ENCODE results near the gene PARVA. TPM values are rescaled to one million over a fixed set of nuclear protein-coding genes. Genes with fewer than 3 reads are reported as not detected.

PARVA gene
- total RNA-seq, 1 experiment from 2014 or later, result 18.1 TPM

DNA sequence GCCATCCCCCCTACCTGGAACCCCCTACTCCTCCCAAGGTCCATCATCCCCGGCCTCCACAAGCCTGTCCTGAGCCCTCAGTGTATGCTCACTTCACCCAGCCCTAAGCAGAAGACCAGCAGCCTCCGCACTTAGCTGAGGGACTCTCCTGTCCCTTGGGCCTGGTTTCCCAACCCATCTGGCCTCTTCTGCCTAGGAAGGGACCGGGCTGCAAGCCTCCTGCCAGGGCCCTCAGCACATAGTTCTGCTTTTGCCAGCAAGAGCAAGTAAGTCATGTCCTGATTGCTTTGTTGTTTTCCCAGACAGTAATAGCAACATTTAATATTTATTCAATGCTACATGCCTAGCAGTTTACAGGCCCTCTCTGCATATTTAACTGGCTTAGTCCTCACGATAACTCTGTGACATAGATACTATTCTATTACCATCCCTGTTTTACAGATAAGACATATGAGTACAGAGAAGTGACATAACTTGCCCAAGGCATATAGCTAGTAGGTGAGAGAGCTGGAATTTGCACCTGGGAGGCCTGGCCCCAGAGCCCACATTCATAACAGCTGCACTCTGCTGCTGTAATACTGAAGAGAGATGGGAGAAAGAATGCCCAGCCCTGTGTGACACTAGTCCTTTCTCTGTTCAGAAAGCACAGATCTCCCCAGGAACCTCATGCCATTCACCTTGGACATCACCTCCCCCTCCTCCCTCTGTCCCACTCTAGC is 139.2 kb downstream of the PARVA start:
- no peak overlapping the region for H2AK5ac ChIP-seq (ENCODE audit: insufficient read length, low read length)
- no peak for TF ChIP-seq CTCF (conservative IDR thresholded peaks at IDR 0.05)
- no peaks in the 10 kb centered on the region for H4K20me1 ChIP-seq (ENCODE audit: control insufficient read depth, insufficient read depth, insufficient read length)
- H2AFZ ChIP-seq (ENCODE audit: low read length), result no peak overlapping the region
- DNase-seq, result no peak
- H3K23ac ChIP-seq (ENCODE audit: insufficient read length, low read depth, low read length), result no peak overlapping the region
- H3K4me1 ChIP-seq (ENCODE audit: insufficient read depth, low read length), result no peaks in the 10 kb centered on the region
- H3K9ac ChIP-seq (ENCODE audit: extremely low read depth, insufficient read length, low read length), result no peak overlapping the region
- H3K56ac ChIP-seq (ENCODE audit: insufficient read length, low read depth, low read length), result no peak overlapping the region
- no CpG with 5 or more reads among the region's 4 CpGs for WGBS (ENCODE audit: extremely low coverage, insufficient read length, low lambda C conversion rate)
- no peak overlapping the region for H3T11ph ChIP-seq (ENCODE audit: low read length)
- H2BK12ac ChIP-seq (ENCODE audit: insufficient read length, low read depth, low read length), result no peak overlapping the region
- H3K4me2 ChIP-seq (ENCODE audit: insufficient read depth, insufficient read length, low read length), result no peak overlapping the region
- Mint-ChIP-seq H3K4me3 (no peak overlapping the region), H3K4me1 (0 out of 4 replicates have a peak, but pooled peaks cover 0 to 2% of the 10 kb centered on the region in 2 experiments), H3K27ac (peak overlapping the region in 1 of 3 experiments; percentile 91; a peak in 2 of 7 replicates), H3K36me3 (ENCODE audit: insufficient read depth in 1 of 3, low read depth in 3 of 3) (no peaks in the 10 kb centered on the region), H3K9me3 (no peaks in the 10 kb centered on the region), H3K27me3 (ENCODE audit: low read depth) (no peaks in the 10 kb centered on the region)
- H3K27me3 ChIP-seq (ENCODE audit: insufficient read depth, low read length), result no peaks in the 10 kb centered on the region
- no peaks in the 10 kb centered on the region for H3K79me2 ChIP-seq (ENCODE audit: insufficient read depth, low read length)
- no peak overlapping the region for H3K18ac ChIP-seq (ENCODE audit: insufficient read length, low read depth, low read length)
- H2BK5ac ChIP-seq (ENCODE audit: insufficient read length, low read length), result no peak overlapping the region
- no peak overlapping the region for H2BK15ac ChIP-seq (ENCODE audit: low read depth, low read length)
- H3K4ac ChIP-seq (ENCODE audit: low read depth, low read length), result no peak overlapping the region
- no peak overlapping the region for H4K8ac ChIP-seq (replicated peaks; ENCODE audit: insufficient read length, low read depth, low read length)
- no peaks in the 10 kb centered on the region for H3K9me3 ChIP-seq (ENCODE audit: control insufficient read depth, low read depth, low read length)
- H3K27ac ChIP-seq (ENCODE audit: insufficient read length, low read depth, low read length), result no peak overlapping the region
- H3K23me2 ChIP-seq (ENCODE audit: insufficient read length, low read depth, low read length, poor library complexity, severe bottlenecking), result no peaks in the 10 kb centered on the region
- H4K5ac ChIP-seq (ENCODE audit: insufficient read length, low read depth, low read length), result no peak overlapping the region
- no peak overlapping the region; the same call in 1 of the 2 replicates for H3K14ac ChIP-seq (ENCODE audit: insufficient read depth, low read length)
- no peak overlapping the region for H2BK120ac ChIP-seq (ENCODE audit: low read depth, low read length, poor library complexity, severe bottlenecking)
- no peak overlapping the region for H2BK20ac ChIP-seq (ENCODE audit: low read depth, low read length, poor library complexity, severe bottlenecking)
- H3K79me1 ChIP-seq (ENCODE audit: insufficient read depth, low read depth, low read length, poor library complexity, severe bottlenecking), result no peaks in the 10 kb centered on the region
- H4K91ac ChIP-seq (ENCODE audit: insufficient read length, low read depth, low read length), result no peak overlapping the region
